PC-3 (cell line): ENCODE data around the gene USP17L30. TPM values are rescaled to one million over a fixed set of nuclear protein-coding genes. Genes with fewer than 3 reads are reported as not detected.
"Not testable (repeated sequence)": the region's sequence is repeated elsewhere in the genome, so short reads cannot be mapped to it uniquely, and the experiment has no call there.

ENCODE experiments used
- ATAC-seq: fragments of 200-7000 bp; cut with Tn5 transposase; 2 replicates; pipeline ENCODE4 v1.9.1; 2020; ENCODE audit warnings: mild to moderate bottlenecking, moderate library complexity
- BruUV-seq: library from RNA; stranded (reverse); fragments of 400-500 nt; replicated peaks from 2 replicates; lab custom pipeline; 2021; lab: Mats Ljungman, UMichigan
- CTCF ChIA-PET: fragments of 300-600 bp; sonication (Branson Sonifier 250); formaldehyde crosslinking; loops from one replicate; lab custom pipeline; 2022; ENCODE audit warnings: antibody characterized with exemption; lab: Charles Lee
- POLR2A ChIA-PET: fragments of 300-600 bp; sonication (Branson Sonifier 250); formaldehyde crosslinking; loops from one replicate; lab custom pipeline; 2022; ENCODE audit warnings: antibody characterized with exemption; ENCODE audit not compliant: unreplicated experiment; lab: Charles Lee
- DNase-seq: peaks from one replicate; pipeline ENCODE4 v3.0.0-alpha.2; 2015
- H2AFZ ChIP-seq: fragments of 300-600 bp; sonication (generic); 2 replicates; pipeline ENCODE4 v1.6.0; 2016; ENCODE audit warnings: antibody characterized with exemption, low read length
- H3F3A ChIP-seq: fragments of 300-600 bp; sonication (generic); one replicate; pipeline ENCODE4 v1.6.0; 2017; ENCODE audit warnings: antibody characterized with exemption, low read length, control low read depth, mild to moderate bottlenecking; ENCODE audit not compliant: unreplicated experiment
- H3K27ac ChIP-seq: fragments of 300-600 bp; sonication (generic); 2 replicates; pipeline ENCODE4 v1.5.1; 2016; ENCODE audit warnings: mild to moderate bottlenecking, low read length
- H3K27me3 ChIP-seq: fragments of 300-600 bp; sonication (generic); 2 replicates; pipeline ENCODE4 v1.6.1; 2016; ENCODE audit warnings: low read length, mixed read lengths
- H3K36me3 ChIP-seq: fragments of 300-600 bp; sonication (generic); 2 replicates; pipeline ENCODE4 v1.6.1; 2016; ENCODE audit warnings: low read depth, mixed run types, low read length, mixed read lengths
- H3K4me1 ChIP-seq: fragments of 300-600 bp; sonication (generic); 2 replicates; pipeline ENCODE4 v1.5.1; 2016; ENCODE audit warnings: low read length; ENCODE audit not compliant: insufficient read depth
- H3K4me2 ChIP-seq: fragments of 300-600 bp; sonication (generic); 2 replicates; pipeline ENCODE4 v1.6.0; 2016; ENCODE audit warnings: low read length
- H3K4me3 ChIP-seq: fragments of 300-600 bp; sonication (generic); 2 replicates; pipeline ENCODE4 v1.5.1; 2016; ENCODE audit warnings: mild to moderate bottlenecking, low read length, mixed read lengths
- H3K79me2 ChIP-seq: fragments of 300-600 bp; sonication (generic); 2 replicates; pipeline ENCODE4 v1.6.1; 2017; ENCODE audit warnings: low read length, mixed read lengths
- H3K9ac ChIP-seq: fragments of 300-600 bp; sonication (generic); 2 replicates; pipeline ENCODE4 v1.6.0; 2016; ENCODE audit warnings: mild to moderate bottlenecking, low read length
- H3K9me2 ChIP-seq: fragments of 300-600 bp; sonication (generic); replicated peaks from 2 replicates; pipeline ENCODE4 v1.6.1; 2016; ENCODE audit warnings: mixed run types, low read length, mixed read lengths
- H3K9me3 ChIP-seq: fragments of 300-600 bp; sonication (generic); 2 replicates; pipeline ENCODE4 v1.6.1; 2016; ENCODE audit warnings: low read length, mixed read lengths
- H4K20me1 ChIP-seq: fragments of 300-600 bp; sonication (generic); 2 replicates; pipeline ENCODE4 v1.6.1; 2016; ENCODE audit warnings: low read length, mixed read lengths
- intact Hi-C: fragments of 100-400 bp; cut with micrococcal nuclease; formaldehyde crosslinking; loops from 2 replicates; pipeline ENCODE4 v1.9.0; 2023
- total RNA-seq: library from RNA; depleted of rRNA; stranded (reverse); fragments of >200 nt; gene quantifications from 2 replicates; pipeline ENCODE4 v1.2.3, GENCODE V29; 2014

USP17L30 gene
- total RNA-seq, 1 experiment from 2014 or later: not detected

GRCh38 chr4:9343848-9344247 is 19.1 kb upstream of the USP17L30 start, which contains the start of gene USP17L27:
Gene USP17L27, plus strand, starts transcription at chr4:9344148. Its CDS starts 0 bp downstream, at chr4:9344148.
- H3K9me2 ChIP-seq, BruUV-seq, ATAC-seq, H3K27ac ChIP-seq, H3K9me3 ChIP-seq, H3K36me3 ChIP-seq, intact Hi-C loops, H3F3A ChIP-seq, H4K20me1 ChIP-seq, H3K4me3 ChIP-seq, H3K9ac ChIP-seq, H3K79me2 ChIP-seq, H3K4me1 ChIP-seq, H3K27me3 ChIP-seq, CTCF ChIA-PET, H3K4me2 ChIP-seq, DNase-seq, POLR2A ChIA-PET, H2AFZ ChIP-seq: not testable (repeated sequence)

DNA sequence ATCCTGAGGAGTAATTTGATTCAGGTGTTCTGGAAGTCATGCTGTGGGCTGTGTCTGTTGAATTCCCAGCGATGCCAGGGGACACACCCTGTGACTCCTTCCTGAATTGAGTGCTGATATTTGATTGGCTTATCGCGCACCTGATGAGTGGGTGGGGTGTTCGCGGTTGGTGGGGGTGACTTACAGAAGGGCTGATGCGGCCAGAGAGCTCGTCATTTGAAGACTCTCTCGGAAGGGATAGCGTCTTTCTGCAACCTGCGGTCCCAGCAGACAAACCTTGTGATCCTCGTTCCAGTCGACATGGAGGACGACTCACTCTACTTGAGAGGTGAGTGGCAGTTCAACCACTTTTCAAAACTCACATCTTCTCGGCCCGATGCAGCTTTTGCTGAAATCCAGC is 14.3 kb upstream of the USP17L30 start, which contains the start of gene USP17L28:
Gene USP17L28, plus strand, starts transcription at position 301 of the 400 bp plus-strand sequence. Its CDS starts 0 bp downstream, at position 301.
- H2AFZ ChIP-seq, H4K20me1 ChIP-seq, H3K27ac ChIP-seq, H3F3A ChIP-seq, H3K9me3 ChIP-seq, POLR2A ChIA-PET, ATAC-seq, BruUV-seq, H3K4me1 ChIP-seq, H3K4me2 ChIP-seq, H3K79me2 ChIP-seq, H3K9me2 ChIP-seq, H3K4me3 ChIP-seq, DNase-seq, H3K27me3 ChIP-seq, H3K9ac ChIP-seq, CTCF ChIA-PET, H3K36me3 ChIP-seq, intact Hi-C loops: not testable (repeated sequence)

GRCh38 chr4:9350866-9351265 is 12.1 kb upstream of the USP17L30 start:
- intact Hi-C loops, H3K27me3 ChIP-seq, H3K4me1 ChIP-seq, H3K9me3 ChIP-seq, H4K20me1 ChIP-seq, H3K36me3 ChIP-seq, POLR2A ChIA-PET, H3K4me2 ChIP-seq, H3K79me2 ChIP-seq, CTCF ChIA-PET, H3F3A ChIP-seq, BruUV-seq, H2AFZ ChIP-seq, H3K4me3 ChIP-seq, H3K27ac ChIP-seq, ATAC-seq, H3K9ac ChIP-seq, H3K9me2 ChIP-seq, DNase-seq: not testable (repeated sequence)

DNA sequence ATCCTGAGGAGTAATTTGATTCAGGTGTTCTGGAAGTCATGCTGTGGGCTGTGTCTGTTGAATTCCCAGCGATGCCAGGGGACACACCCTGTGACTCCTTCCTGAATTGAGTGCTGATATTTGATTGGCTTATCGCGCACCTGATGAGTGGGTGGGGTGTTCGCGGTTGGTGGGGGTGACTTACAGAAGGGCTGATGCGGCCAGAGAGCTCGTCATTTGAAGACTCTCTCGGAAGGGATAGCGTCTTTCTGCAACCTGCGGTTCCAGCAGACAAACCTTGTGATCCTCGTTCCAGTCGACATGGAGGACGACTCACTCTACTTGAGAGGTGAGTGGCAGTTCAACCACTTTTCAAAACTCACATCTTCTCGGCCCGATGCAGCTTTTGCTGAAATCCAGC is 9.6 kb upstream of the USP17L30 start, which contains the start of gene USP17L29:
Gene USP17L29, plus strand, starts transcription at position 301 of the 400 bp plus-strand sequence. Its CDS starts 0 bp downstream, at position 301.
- H3K36me3 ChIP-seq, H3K4me3 ChIP-seq, H3K27me3 ChIP-seq, intact Hi-C loops, H3K9me2 ChIP-seq, H4K20me1 ChIP-seq, H2AFZ ChIP-seq, H3K9me3 ChIP-seq, DNase-seq, BruUV-seq, H3K4me2 ChIP-seq, H3K27ac ChIP-seq, H3K9ac ChIP-seq, POLR2A ChIA-PET, CTCF ChIA-PET, H3K4me1 ChIP-seq, H3F3A ChIP-seq, ATAC-seq, H3K79me2 ChIP-seq: not testable (repeated sequence)

DNA sequence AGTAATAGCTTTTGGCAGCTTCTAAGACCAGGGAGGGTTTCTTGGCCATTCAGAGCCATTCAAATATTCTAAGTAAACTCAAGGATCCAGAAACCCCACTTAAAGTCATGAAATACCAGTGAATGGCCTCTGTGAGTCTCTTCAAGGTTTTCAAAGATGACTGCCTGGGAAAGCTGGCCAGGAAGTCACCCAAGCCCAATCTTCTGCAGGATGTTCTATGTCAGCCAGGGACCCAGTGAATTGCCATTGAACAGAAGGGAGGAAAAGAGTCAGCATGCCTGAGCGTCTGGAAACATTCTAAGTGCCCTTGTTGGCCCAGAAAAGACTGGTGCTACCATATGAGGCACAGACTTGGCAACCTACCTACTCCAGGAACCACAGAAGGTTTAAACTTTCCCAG is 17.0 kb downstream of the USP17L30 start:
- DNase-seq, H3K27ac ChIP-seq, H3K79me2 ChIP-seq, BruUV-seq, H3F3A ChIP-seq, H2AFZ ChIP-seq, H3K36me3 ChIP-seq, ATAC-seq, H3K9ac ChIP-seq, intact Hi-C loops, H3K27me3 ChIP-seq, H3K4me2 ChIP-seq, CTCF ChIA-PET, H3K9me2 ChIP-seq, H3K9me3 ChIP-seq, H3K4me3 ChIP-seq, H3K4me1 ChIP-seq, POLR2A ChIA-PET, H4K20me1 ChIP-seq: not testable (repeated sequence)
